Retinal pigment epithelial cell (primary cell): Measurements from ENCODE around the gene PRKCH.

ENCODE experiments used
- DNase-seq: peaks from one replicate; pipeline ENCODE4 v3.0.0-alpha.2; 2010; ENCODE audit warnings: low read depth
- H3K4me3 ChIP-seq: 2 replicates; pipeline ENCODE4 v1.5.1; 2011; ENCODE audit warnings: mild to moderate bottlenecking, low read length, control low read depth, moderate library complexity
- TF ChIP-seq, protein P1 (sequence below): conservative IDR thresholded peaks from 2 replicates; pipeline ENCODE4 v1.5.1; 2011; ENCODE audit warnings: low read depth, low read length, control low read depth, inconsistent platforms

The PRKCH gene

DNA sequence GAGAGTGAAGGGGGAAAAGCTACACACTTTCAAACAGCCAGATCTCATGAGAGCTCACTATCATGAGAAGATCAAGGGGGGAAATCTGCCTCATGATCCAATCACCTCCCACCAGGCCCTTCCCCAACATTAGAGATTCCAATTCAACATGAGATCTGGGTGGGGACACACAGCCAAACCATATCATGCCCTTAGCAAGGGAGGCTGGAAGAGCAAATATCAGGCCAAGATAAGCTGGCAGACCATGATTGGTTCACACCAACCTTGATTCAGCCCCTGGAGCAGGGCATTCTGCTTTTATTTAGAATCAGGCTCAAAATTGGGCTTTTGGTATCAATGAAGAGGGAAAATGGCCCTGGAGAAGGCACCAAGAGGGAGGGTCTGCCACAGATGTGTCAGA, 137.4 kb downstream of the PRKCH start:
- no peak for DNase-seq
- no peak overlapping the region for H3K4me3 ChIP-seq
- TF ChIP-seq, protein P1, sequence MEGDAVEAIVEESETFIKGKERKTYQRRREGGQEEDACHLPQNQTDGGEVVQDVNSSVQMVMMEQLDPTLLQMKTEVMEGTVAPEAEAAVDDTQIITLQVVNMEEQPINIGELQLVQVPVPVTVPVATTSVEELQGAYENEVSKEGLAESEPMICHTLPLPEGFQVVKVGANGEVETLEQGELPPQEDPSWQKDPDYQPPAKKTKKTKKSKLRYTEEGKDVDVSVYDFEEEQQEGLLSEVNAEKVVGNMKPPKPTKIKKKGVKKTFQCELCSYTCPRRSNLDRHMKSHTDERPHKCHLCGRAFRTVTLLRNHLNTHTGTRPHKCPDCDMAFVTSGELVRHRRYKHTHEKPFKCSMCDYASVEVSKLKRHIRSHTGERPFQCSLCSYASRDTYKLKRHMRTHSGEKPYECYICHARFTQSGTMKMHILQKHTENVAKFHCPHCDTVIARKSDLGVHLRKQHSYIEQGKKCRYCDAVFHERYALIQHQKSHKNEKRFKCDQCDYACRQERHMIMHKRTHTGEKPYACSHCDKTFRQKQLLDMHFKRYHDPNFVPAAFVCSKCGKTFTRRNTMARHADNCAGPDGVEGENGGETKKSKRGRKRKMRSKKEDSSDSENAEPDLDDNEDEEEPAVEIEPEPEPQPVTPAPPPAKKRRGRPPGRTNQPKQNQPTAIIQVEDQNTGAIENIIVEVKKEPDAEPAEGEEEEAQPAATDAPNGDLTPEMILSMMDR: no peak

DNA sequence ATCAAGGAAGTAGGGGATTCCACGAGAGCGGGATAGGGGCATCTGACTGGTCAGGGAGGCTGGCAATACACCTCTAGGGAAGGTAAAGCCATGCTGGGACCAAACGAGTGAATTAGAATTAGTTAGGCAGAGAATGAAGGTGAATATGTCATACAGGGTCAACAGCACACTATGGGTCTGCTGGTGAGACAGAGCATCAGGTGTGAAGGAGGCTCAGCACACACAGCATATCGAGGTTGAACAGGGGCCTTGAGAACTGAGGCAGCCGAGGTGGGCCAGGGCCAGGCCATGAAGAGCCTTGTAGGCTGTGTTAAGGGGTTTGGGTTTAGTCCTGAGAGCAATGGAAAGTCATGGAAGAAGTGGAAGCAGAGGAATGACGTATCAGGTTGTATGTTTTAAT, 137.8 kb downstream of the PRKCH start:
- H3K4me3 ChIP-seq: no peak overlapping the region
- DNase-seq: no peak
- TF ChIP-seq, protein P1: no peak

DNA sequence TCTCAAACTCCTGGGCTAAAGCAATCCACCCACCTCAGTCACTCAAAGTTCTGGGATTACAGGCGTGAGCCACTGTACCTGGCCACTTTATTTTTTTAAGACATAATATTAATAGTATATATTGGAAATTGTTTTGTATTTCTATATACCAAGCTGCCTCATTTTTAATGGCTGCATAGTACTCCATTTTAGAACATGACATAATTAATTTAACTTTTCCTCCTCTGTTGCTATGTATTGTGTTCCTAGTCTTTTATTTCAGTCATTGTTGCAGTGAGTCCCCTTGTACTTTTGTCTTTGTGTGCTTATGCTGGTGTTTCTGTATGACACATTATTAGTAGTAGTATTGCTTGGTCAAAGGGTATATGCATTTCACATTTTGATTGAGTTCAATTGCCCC, 138.7 kb downstream of the PRKCH start:
- no peak for DNase-seq
- TF ChIP-seq, protein P1: no peak
- H3K4me3 ChIP-seq: no peak overlapping the region

DNA sequence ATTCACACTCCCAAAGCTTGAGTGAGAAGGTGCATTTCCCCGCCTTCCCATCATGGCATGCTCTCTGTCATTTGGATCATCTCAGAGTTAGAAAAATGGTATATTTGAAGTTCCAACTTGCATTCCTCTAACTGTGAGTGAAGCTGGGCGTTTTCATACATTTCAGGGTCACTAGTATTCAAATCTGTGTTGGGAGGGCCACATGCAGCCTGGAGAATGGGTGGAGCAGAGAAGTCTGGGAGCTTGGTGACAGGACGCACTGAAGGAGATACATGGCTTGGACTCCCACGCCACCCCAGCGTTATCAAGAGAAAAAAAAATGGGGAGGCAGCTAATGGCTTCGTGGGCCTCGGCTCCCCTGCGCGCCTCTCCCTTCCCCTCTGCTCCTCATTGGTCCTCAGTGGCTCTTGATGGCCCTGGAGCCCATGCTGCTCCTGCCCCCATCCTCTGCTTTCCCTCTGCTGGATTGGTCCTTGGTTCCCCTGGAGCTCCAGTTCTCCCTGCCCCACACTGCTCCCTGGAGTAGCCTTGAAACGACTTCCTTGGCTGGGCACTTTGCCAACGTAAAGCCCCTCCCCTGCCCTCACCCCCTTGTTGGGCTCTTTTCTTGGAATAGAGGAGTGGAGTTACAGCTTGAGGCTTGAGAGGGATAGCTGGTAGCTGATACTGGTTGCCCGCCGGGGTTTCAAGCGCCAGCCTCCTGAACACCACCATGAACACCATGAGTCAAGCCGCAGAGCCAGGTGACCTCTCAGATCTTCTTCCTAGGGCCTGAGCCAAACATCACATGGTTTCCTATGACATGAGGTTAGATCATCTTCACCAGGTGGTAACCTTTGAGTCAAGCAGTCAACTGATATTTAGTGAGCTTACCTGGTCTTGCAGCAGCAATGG, 139.6 kb downstream of the PRKCH start:
- no peak overlapping the region for H3K4me3 ChIP-seq
- TF ChIP-seq, protein P1: no peak
- no peak for DNase-seq

DNA sequence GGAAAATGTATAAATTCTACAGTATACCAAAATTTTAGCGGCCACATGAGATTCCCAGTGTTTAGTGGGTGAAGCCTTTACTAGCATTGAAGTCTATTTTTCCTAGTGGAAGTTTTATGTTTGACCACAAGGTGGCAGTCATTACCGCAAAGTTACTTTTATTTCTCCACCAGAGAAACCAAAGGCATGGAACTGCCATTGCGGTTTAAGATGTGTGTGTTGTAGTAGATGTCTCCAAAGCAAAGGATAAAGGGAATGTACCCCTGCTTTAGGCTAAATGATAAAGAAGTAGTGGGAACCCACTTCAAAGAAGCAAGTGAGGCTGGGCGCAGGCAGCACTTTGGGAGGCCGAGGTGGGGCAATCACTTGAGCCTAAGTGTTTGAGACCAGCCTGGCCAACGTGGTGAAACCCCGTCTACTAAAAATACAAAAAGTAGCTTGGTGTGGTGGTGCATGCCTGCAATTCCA, 140.5 kb downstream of the PRKCH start:
- DNase-seq: no peak
- TF ChIP-seq, protein P1: peak; percentile 55
- no peak overlapping the region for H3K4me3 ChIP-seq

DNA sequence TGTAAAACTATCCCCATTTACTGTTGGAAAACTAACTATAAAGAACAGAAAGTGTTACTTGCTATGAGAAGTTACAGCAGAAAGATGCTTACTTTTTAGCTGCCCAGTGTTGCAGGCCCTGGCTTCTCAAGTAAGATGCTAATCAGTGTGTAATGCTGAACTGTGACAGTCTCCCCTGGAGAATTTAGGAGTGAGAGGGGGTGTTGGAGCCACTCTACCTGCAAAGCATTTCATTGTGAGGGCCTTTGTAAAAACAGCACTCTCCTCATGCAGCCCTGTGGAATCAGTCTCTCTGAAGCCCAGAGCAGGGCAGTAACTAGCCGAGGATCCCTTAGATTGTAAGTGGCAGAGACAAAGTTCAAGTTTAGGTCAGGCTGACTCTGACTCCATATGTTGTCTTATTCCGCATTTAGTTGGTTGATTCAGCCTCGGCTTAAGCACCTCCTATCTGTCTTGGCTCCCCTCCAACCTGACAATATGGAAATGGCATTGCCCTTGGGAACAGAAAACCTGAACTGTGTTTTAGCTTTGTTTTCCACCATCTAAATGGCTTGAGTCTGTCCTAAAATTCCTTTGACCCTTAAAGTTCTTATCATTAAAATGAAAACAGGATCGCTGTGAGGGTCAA, 141.3 kb downstream of the PRKCH start:
- TF ChIP-seq, protein P1: no peak
- no peak overlapping the region for H3K4me3 ChIP-seq
- DNase-seq: peak; percentile 46
